HepG2 (cell line): Measurements from ENCODE around the gene SFXN5.

ENCODE experiments used
- ATF2 ChIP-seq: sonication (generic); formaldehyde crosslinking; IDR thresholded peaks from 2 replicates; pipeline ENCODE4 v1.4.0; 2020; ENCODE audit warnings: missing genetic modification reagents
- ATF3 ChIP-seq: sonication (generic); formaldehyde crosslinking; IDR thresholded peaks from 2 replicates; pipeline ENCODE4 v1.4.0; 2020; ENCODE audit warnings: missing genetic modification reagents
- CTCF ChIP-seq: sonication (generic); formaldehyde crosslinking; IDR thresholded peaks from 2 replicates; pipeline ENCODE4 v1.5.0; 2020; ENCODE audit warnings: mild to moderate bottlenecking, missing genetic modification reagents, moderate library complexity
- TAF1 ChIP-seq: sonication (generic); formaldehyde crosslinking; IDR thresholded peaks from 2 replicates; pipeline ENCODE4 v1.4.0; 2020; ENCODE audit warnings: missing genetic modification reagents
- ZBTB43 ChIP-seq: sonication (generic); formaldehyde crosslinking; conservative IDR thresholded peaks from 2 replicates; pipeline ENCODE4 v1.4.0; 2020; ENCODE audit warnings: missing genetic modification reagents
- ZNF501 ChIP-seq: sonication (generic); formaldehyde crosslinking; IDR thresholded peaks from 2 replicates; pipeline ENCODE4 v1.5.1; 2020; ENCODE audit warnings: mild to moderate bottlenecking, moderate library complexity, missing genetic modification reagents
- ZNF547 ChIP-seq: sonication (generic); formaldehyde crosslinking; IDR thresholded peaks from 2 replicates; pipeline ENCODE4 v1.5.1; 2020; ENCODE audit warnings: mild to moderate bottlenecking, missing genetic modification reagents
- ZNF777 ChIP-seq: sonication (generic); formaldehyde crosslinking; IDR thresholded peaks from 2 replicates; pipeline ENCODE4 v1.4.0; 2020; ENCODE audit warnings: missing genetic modification reagents
- ZSCAN31 ChIP-seq: sonication (generic); formaldehyde crosslinking; IDR thresholded peaks from 2 replicates; pipeline ENCODE4 v1.5.0; 2020; ENCODE audit warnings: low read depth, mild to moderate bottlenecking, missing genetic modification reagents

- TF ChIP-seq ZNF501 (CRISPR knock-in tag) (no peak), TAF1 (CRISPR knock-in tag) (no peak), ATF3 (CRISPR knock-in tag) (no peak), ZBTB43 (CRISPR knock-in tag) (no peak), ATF2 (CRISPR knock-in tag) (no peak), CTCF (CRISPR knock-in tag) (no peak), ZNF547 (CRISPR knock-in tag) (no peak), ZNF777 (CRISPR knock-in tag) (no peak), ZSCAN31 (no peak)
Measured at GRCh38 chr2:72898585-72898906, 173.0 kb downstream of the SFXN5 start.
